C4-2B (cell line): ENCODE results near the gene CGA.

ENCODE experiments used
- H3K27ac ChIP-seq: fragments of 450-650 bp; 2 replicates; pipeline ENCODE4 v1.5.1; 2017
- CTCF ChIP-seq: fragments of 450-650 bp; conservative IDR thresholded peaks from 2 replicates; pipeline ENCODE4 v1.5.1; 2017; ENCODE audit warnings: mild to moderate bottlenecking
- ZFX ChIP-seq: fragments of 450-650 bp; IDR thresholded peaks from 2 replicates; pipeline ENCODE4 v1.6.1; 2017

The CGA gene

GRCh38 chr6:87071683-87072082, 23.2 kb downstream of the CGA start:
- no peak for TF ChIP-seq CTCF
- no peak for TF ChIP-seq ZFX
- no peak overlapping the region for H3K27ac ChIP-seq

- no peak overlapping the region for H3K27ac ChIP-seq
- TF ChIP-seq CTCF = no peak
Measured at GRCh38 chr6:87070741-87071140, 24.2 kb downstream of the CGA start.

- TF ChIP-seq ZFX (no peak), CTCF (no peak)
- H3K27ac ChIP-seq = no peak overlapping the region
Measured at GRCh38 chr6:87068795-87069194, 26.1 kb downstream of the CGA start.

- no peak overlapping the region for H3K27ac ChIP-seq
- TF ChIP-seq CTCF (peak; percentile 35), ZFX (no peak)
Measured at GRCh38 chr6:87066449-87067333, 28.2 kb downstream of the CGA start.

GRCh38 chr6:87065117-87065516, 29.8 kb downstream of the CGA start:
- TF ChIP-seq ZFX (no peak), CTCF (no peak)
- H3K27ac ChIP-seq = no peak overlapping the region

- no peak overlapping the region for H3K27ac ChIP-seq
- TF ChIP-seq ZFX = no peak
- TF ChIP-seq CTCF = no peak
Measured at GRCh38 chr6:87059943-87060342, 35.0 kb downstream of the CGA start.

- TF ChIP-seq ZFX (no peak), CTCF (no peak)
Measured at GRCh38 chr6:87054143-87054833, 40.6 kb downstream of the CGA start.

More at GRCh38 chr6:87054143-87054833, 40.6 kb downstream of the CGA start:
- H3K27ac ChIP-seq = no peak overlapping the region
